Right forelimb (tissue), 1 donor: Measurements from ENCODE around the gene ZNF773.
"Not testable (repeated sequence)": the region's sequence is repeated elsewhere in the genome, so short reads cannot be mapped to it uniquely, and the experiment has no call there.

Experiments
- DNase-seq: peaks from one replicate; pipeline ENCODE4 v3.0.0-alpha.2; 2018

ZNF773 gene

DNA sequence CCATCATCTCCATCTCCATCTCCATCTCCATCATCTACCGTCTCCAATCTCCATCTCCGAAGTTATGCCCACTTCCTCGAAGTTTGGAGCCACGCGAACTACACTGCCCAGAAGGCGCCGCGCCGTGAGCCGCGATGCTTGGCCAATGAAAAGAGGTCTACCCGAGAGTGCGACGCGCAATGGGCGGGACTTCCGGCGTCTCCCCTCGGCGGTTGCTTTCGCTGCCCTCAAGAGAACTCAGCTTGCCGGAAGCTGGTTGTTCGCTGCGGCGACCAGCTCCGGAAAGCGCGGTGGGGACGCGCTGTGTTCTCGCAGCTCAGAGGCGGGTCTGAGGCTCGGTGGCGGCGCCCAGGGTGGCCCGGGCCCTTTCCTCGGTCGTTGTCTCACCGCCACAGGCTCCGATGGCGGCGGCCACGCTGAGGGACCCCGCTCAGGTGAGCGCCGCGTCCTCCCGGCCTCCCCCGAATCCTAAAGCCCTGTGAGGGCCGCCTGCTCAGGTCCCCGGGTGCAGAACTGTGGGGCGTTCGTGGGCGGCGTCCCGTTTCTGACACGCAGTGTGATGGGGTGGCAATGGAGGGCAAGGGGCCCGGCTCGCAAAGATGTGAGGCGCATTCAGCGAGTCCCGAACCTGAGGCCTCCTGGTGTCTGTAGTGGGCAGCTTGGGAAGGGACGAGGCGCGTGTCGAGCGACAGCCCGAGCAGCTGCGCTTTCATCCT is at the start of gene ZNF773:
Gene ZNF773, plus strand, starts transcription at position 259 of the 716 bp plus-strand sequence. Its CDS starts 143 bp downstream, at position 402.
- peak; percentile 96 for DNase-seq

DNA sequence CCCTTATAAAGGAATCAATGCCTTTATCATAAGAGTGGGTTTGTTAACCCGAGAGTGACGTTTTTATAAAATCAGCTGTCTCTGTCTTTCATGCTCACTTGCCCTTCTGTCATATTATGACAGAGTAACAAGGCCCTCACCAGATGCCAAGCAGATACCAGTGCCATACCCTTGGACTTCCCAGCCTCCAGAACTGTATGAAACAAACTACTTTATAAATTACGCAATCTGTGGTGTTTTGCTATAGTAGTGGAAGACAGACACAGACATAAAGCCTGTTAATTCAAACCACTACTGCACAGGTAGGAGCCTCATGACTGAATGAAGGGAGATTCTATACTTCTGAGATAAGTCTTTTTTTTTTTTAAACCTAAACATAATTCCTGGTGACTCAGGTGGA is 47.4 kb upstream of the ZNF773 start:
- no peak for DNase-seq

- no peak for DNase-seq
Measured at GRCh38 chr19:57465680-57466381, 33.9 kb upstream of the ZNF773 start.

GRCh38 chr19:57466489-57466888 is 33.2 kb upstream of the ZNF773 start:
- no peak for DNase-seq

- DNase-seq: no peak
Measured at GRCh38 chr19:57473646-57474045, 26.1 kb upstream of the ZNF773 start.

DNA sequence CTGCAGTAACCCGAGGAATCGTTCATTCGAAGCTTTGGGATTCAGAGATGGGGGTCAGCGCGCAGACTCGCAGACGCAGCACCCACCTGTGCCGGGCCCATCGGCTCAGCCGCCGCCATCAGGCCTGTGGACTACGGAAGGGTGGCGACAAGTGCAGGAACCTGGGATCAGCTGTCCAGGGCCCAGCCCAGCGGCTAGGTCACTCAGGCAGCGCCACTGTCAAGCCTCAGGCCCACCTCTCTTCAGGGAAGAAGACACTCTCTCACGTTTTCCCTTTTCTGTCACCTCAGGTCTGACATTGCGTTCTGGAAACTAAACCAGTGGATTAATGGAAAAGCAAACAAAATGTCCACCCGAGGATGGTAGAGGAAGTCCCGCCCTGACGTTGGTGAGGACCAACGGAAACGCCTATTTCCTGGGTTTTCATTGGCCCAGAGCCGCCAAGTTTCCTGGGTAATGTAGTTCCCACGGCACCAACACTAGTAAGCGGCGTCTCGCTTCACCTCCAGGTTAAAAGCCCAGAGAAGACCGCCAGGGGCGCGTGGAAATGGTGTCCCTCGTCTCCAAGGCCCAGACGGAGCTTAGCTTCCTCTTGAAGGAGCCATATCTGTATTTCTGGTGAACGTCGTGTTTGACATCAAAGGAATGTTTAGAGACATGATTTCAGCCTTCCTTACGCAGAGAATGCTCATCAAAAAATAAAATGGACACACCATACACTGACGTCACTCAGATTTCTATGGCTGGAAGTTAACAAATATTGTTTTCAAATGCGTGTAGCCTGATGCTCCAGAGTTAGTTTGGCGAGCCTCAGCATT is 22.3 kb upstream of the ZNF773 start, which contains the start of gene ZNF772:
Gene ZNF772, minus strand, starts transcription at position 376 of the 818 bp plus-strand sequence. Its CDS starts 257 bp downstream, at position 119.
- peak; percentile 90 for DNase-seq

DNA sequence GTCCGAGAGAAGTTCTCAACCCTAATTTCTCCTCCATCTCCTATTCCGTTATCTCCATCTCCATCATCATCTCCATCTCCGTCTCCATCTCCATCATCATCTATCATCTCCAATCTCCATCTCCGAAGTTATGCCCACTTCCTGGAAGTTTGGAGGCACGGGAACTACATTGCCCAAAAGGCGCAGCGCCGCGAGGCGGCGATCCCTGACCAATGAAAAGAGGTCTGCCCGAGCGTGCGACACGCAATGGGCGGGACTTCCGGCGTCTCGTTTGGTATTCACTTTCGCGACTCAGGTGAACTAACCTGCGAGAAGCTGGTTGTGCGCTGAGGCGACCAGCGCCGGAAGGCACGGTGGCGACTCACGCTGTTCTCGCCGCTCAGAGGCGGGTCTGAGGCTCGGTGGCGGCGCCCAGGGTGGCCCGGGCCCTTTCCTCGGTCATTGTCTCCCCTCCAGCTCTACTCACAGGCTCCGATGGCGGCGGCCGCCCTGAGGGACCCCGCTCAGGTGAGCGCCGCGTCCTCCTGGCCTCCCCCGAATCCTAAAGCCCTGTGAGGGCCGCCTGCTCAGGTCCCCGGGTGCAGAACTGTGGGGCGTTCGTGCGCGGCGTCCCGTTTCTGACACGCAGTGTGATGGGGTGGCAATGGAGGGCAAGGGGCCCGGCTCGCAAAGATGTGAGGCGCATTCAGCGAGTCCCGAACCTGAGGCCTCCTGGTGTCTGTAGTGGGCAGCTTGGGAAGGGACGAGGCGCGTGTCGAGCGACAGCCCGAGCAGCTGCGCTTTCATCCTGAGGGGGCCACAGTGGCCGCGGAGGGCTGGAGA is 12.1 kb upstream of the ZNF773 start, which contains the start of gene ZNF419:
Gene ZNF419, plus strand, starts transcription at position 274 of the 822 bp plus-strand sequence. Its CDS starts 201 bp downstream, at position 475.
- peak; percentile 93 for DNase-seq

DNA sequence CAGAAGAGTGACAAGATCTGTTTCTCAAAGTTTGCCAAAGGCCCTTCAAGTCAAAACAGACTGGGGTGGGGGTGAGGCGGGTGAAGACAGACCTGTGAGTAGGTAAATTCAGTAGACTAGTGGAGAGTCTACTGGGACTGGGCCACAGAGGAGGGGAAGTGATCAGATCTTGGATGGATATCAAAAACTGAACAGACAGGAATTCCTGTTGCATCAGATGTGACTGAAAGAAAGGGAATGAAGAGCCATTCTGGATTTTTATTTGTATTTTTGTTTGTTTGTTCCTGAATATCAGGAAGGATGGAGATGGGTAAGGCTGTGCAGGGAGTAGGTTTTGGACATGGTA is 11.5 kb upstream of the ZNF773 start:
- not testable (repeated sequence) for DNase-seq

- DNase-seq: not testable (repeated sequence)
Measured at GRCh38 chr19:57499332-57499679, 432 bp upstream of the ZNF773 start.

DNA sequence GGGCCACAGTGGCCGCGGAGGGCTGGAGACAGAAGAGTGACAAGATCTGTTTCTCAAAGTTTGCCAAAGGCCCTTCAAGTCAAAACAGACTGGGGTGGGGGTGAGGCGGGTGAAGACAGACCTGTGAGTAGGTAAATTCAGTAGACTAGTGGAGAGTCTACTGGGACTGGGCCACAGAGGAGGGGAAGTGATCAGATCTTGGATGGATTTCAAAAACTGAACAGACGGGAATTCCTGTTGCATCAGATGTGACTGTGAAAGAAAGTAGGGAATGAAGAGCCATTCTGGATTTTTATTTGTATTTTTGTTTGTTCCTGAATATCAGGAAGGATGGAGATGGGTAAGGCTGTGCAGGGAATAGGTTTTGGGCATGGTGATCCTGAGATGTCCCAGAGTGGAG is 662 bp downstream of the ZNF773 start:
- not testable (repeated sequence) for DNase-seq

DNA sequence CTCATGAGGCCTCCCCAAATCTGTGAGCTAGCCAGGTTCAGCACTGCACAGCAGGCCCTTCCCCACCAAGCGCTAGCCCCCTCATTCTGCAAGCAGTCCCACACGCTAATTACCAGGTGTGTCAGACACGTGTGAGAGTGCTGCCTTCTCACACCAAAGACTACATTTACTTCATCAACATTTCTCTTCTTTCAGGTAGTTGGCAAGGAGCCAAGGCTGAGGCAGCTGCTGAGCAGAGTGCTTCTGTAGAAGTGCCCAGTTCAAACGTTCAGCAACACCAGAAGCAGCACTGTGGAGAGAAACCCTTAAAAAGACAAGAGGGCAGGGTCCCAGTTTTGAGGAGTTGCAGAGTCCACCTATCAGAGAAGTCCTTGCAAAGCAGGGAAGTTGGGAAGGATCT is 6.4 kb downstream of the ZNF773 start:
- DNase-seq: no peak

DNA sequence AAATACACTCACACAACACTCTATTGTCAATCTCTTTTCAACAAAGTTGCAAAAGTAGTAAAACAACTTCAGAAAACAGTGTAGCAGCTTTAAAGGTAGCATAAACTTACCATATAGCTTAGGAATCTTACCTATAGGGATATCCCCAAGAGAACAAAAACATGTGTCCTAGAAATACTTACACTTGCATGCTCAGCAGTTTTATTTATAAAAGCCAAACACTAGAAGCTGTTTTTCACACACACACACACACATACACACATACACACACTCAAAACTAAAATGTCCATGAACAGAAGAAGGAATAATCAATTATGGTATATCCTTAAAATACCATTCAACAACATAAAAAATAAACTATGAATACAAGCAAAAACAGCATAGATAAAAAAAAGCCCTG is 11.7 kb downstream of the ZNF773 start:
- no peak for DNase-seq

DNA sequence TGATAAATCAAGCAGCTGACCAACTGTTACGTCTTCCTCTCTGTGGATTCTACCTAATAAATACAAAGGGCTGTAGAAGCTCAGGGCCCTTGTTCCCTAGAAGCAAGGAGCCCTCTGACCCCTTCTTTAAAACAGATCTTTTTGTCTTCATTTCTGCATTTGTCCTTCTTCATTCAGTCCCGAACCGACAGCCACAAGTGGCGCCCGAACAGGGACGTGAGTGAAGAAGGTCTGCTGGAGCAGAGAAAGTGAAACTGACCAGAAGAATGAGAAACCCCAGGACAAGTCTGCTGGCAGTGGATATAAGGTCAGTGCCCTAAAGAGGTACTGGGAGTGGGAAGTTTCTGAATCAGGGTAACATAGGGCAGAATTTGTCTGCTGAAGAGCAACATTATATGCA is 13.1 kb downstream of the ZNF773 start:
- no peak for DNase-seq

DNA sequence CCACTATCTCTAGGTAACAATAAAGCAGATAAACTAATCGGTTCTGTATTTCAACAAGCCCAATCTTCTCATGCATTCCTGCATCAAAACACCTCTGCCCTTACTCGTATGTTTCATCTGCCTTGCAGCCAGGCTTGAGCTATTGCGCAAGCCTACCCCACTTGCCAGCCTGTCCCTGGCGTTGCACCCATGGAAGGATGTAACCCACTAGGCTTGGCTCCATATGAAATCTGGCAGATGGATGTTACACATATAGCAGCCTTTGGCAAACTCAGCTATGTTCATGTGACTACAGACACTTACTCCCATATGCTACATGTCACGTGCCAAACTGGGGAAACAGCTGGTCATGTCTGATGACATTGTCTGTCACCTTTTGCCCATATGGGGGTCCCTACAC is 15.5 kb downstream of the ZNF773 start:
- DNase-seq: no peak

DNA sequence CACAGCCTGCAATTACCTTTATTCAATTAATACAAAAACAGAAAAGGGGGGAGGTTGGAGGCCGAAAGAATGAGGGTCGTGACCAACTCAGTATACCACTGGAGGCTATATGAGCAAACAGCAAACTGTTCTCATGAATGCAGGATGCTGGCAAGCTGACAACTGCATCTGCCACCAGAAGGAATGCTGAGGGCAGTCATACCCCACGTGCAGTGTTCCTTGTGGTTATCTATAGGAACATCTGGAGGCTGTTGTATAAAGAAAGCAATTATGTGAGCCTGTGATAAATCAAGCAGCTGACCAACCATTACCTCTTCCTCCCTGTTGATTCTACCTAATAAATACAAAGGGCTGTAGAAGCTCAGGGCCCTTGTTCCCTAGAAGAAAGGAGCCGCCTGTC is 18.3 kb downstream of the ZNF773 start:
- DNase-seq: not testable (repeated sequence)

DNA sequence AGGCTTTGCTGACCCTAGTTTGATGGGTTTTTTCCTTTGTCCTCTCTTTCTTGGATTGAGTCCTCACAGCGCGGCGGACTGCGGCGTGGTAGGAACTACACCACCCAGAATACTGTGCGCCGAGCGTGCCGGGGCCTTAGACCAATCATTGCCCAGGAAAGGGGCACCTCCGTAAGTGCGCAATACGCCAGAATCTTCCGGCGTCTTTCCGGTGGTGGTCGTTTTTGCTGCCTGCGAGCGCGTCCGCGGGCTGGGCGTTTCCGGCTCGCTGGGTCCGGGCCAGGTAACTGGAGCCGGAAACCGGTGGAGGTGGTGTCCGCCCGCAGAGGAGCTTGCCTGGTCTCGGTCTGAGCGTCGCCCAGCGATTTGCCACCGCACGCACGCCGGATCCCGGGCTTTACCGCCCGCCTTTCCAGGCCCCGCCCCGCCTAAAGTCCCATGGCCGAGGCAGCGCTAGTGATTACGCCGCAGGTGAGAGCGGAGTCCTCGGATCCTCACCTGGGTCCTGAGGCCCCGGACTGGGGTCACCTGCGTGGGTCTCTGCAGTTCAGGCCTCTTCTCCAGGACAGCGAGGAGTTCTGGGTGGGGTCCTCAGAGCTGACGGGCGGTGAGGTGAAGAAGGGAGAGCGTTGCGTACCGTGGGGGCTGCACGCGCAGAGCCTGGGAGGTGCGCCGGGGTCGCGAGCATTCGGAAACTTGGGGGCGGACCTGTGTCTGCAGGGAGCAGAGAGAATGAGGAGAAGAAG is 27.6 kb downstream of the ZNF773 start, which contains the start of gene ZNF549:
Gene ZNF549, plus strand, starts transcription at position 221 of the 746 bp plus-strand sequence. Its CDS starts 218 bp downstream, at position 439.
- peak; percentile 91 for DNase-seq

DNA sequence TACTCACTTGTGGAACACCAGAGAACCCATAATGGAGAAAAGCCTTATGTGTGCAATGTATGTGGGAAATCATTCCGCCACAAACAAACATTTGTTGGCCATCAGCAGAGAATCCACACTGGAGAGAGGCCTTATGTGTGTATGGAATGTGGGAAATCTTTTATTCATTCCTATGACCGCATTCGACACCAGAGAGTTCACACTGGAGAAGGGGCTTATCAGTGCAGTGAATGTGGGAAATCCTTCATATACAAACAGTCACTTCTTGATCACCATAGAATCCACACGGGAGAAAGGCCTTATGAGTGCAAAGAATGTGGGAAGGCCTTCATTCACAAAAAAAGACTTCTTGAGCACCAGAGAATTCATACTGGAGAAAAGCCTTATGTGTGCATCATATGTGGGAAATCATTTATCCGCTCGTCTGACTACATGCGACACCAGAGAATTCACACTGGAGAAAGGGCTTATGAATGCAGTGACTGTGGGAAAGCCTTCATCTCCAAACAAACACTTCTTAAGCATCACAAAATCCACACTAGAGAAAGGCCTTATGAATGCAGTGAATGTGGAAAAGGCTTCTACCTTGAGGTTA is 38.3 kb downstream of the ZNF773 start:
- DNase-seq: no peak

GRCh38 chr19:57546513-57546912 is 46.8 kb downstream of the ZNF773 start:
- DNase-seq: no peak

- no peak for DNase-seq
Measured at GRCh38 chr19:57552432-57552831, 52.7 kb downstream of the ZNF773 start.

DNA sequence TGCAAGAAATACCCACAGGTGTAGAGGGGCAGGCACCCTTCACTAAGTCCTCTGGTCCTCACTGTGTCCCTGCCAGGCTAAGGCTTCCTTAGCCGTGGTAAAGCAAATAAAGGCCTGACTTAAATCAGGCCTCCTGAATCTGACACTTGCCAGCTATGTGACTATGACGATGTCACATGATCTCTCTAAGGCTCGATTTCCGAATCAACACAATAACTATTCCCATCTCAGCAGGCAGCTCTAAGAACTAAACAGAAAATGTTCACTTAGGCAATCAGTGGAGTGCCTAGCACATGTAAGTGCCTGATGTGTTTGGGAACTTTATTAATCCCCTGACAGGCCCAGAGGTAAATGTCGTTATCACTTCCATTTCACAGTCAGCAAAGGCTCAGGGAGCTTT is 57.9 kb downstream of the ZNF773 start:
- no peak for DNase-seq
